Glutamatergic neuron (in vitro differentiated cells): ENCODE data around the gene VEPH1. TPM values are rescaled to one million over a fixed set of nuclear protein-coding genes. Genes with fewer than 3 reads are reported as not detected.

Source experiments
- DNase-seq: peaks from one replicate; pipeline ENCODE4 v3.0.0; 2022
- H3K27ac Mint-ChIP-seq: one replicate; pipeline ENCODE4 v1.8.0; 2020; ENCODE audit warnings: mild to moderate bottlenecking, mixed read lengths, inconsistent platforms; ENCODE audit not compliant: unreplicated experiment
- H3K27me3 Mint-ChIP-seq: one replicate; pipeline ENCODE4 v1.8.0; 2020; ENCODE audit warnings: mild to moderate bottlenecking, moderate library complexity, mixed read lengths, inconsistent platforms; ENCODE audit not compliant: unreplicated experiment
- H3K36me3 Mint-ChIP-seq: one replicate; pipeline ENCODE4 v1.8.0; 2020; ENCODE audit warnings: mild to moderate bottlenecking, mixed read lengths, inconsistent platforms; ENCODE audit not compliant: unreplicated experiment
- H3K4me1 Mint-ChIP-seq: one replicate; pipeline ENCODE4 v1.8.0; 2020; ENCODE audit warnings: mild to moderate bottlenecking, low read depth, mixed read lengths, inconsistent platforms; ENCODE audit not compliant: unreplicated experiment
- H3K4me3 Mint-ChIP-seq: one replicate; pipeline ENCODE4 v1.8.0; 2020; ENCODE audit warnings: mild to moderate bottlenecking, mixed read lengths, inconsistent platforms; ENCODE audit not compliant: unreplicated experiment
- H3K9me3 Mint-ChIP-seq: one replicate; pipeline ENCODE4 v1.8.0; 2020; ENCODE audit warnings: mild to moderate bottlenecking, moderate library complexity, mixed read lengths, inconsistent platforms; ENCODE audit not compliant: unreplicated experiment
- total RNA-seq: library from RNA; stranded (reverse); fragmentation: NEBNext Ultra II Directional; extraction: Animal tissue kit (Norgen Biotek cat#: 25700); gene quantifications from one replicate; pipeline ENCODE4 v1.2.1, GENCODE V29; 2021; ENCODE audit not compliant: unreplicated experiment
- TF ChIP-seq, protein P1 (sequence below): fragments of 200-600 bp; sonication (generic); IDR thresholded peaks from one replicate; pipeline ENCODE4 v1.5.0; 2021; ENCODE audit not compliant: partially characterized antibody, unreplicated experiment

The VEPH1 gene
- total RNA-seq, 1 donor from 2014 or later = 9.3 TPM

DNA sequence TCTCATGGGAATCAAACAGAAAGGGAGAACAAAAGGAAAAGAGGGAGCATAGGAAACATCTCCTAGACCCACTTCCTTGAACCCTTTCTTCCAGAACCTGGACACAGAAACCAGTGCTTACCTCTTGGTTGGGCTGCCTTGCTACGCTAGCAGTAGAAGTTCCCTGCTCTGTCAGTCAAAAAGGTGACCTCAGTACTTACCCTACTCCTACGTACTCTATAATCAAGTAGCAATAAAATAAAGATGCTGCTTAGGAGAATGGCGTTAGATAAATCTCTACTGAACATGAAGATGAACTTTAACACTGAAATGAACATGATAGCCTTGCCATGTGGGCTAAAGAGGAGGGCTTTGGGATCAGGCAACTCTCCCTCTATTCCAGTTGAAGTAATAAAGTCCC lies 7.4 kb downstream of the VEPH1 start:
- TF ChIP-seq, protein P1, sequence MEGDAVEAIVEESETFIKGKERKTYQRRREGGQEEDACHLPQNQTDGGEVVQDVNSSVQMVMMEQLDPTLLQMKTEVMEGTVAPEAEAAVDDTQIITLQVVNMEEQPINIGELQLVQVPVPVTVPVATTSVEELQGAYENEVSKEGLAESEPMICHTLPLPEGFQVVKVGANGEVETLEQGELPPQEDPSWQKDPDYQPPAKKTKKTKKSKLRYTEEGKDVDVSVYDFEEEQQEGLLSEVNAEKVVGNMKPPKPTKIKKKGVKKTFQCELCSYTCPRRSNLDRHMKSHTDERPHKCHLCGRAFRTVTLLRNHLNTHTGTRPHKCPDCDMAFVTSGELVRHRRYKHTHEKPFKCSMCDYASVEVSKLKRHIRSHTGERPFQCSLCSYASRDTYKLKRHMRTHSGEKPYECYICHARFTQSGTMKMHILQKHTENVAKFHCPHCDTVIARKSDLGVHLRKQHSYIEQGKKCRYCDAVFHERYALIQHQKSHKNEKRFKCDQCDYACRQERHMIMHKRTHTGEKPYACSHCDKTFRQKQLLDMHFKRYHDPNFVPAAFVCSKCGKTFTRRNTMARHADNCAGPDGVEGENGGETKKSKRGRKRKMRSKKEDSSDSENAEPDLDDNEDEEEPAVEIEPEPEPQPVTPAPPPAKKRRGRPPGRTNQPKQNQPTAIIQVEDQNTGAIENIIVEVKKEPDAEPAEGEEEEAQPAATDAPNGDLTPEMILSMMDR = no peak
- DNase-seq = no peak
- Mint-ChIP-seq H3K4me3 (no peak overlapping the region), H3K36me3 (no peaks in the 10 kb centered on the region), H3K27me3 (no peaks in the 10 kb centered on the region), H3K4me1 (peaks cover 9% of the 10 kb centered on the region), H3K27ac (no peak overlapping the region), H3K9me3 (peaks cover 3% of the 10 kb centered on the region)

DNA sequence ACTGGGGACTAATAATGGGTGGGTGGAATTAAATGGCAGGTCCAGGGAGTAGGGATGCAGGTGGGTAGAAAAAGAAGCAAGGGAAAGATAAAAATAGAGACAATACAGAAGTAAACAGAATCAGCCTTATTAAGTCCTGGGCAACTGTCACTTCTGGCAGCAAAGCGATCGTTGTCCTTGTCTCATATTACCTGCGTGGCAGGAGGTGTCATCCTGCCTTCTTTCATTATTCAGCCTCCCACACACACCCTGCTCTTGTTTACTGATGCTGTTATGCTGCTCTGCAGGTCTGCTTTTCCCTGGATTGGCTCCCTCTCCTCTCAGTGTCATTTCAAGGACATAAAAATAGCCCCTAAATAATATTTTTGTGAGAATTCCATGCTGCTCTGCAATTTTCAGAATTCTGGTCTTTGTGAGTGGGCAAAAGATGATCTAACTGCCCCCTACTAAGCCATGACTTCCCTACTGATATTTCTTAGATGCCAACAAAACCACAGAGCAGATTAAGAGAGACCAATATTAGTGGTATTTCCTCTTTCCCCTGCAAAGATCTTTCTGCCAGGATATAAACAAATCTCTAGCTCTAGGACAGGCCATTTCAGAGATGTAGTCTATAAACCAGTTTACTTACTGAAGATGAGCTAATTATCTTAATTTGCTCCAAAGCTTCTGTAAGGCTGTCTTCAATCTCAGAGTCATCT lies 8.5 kb downstream of the VEPH1 start:
- TF ChIP-seq, protein P1 = no peak
- H3K27ac Mint-ChIP-seq = no peak overlapping the region
- no peak overlapping the region for H3K4me3 Mint-ChIP-seq
- DNase-seq = no peak
- H3K36me3 Mint-ChIP-seq = no peaks in the 10 kb centered on the region
- H3K27me3 Mint-ChIP-seq = no peaks in the 10 kb centered on the region
- H3K9me3 Mint-ChIP-seq = peaks cover 2% of the 10 kb centered on the region
- H3K4me1 Mint-ChIP-seq = peaks cover 4% of the 10 kb centered on the region

DNA sequence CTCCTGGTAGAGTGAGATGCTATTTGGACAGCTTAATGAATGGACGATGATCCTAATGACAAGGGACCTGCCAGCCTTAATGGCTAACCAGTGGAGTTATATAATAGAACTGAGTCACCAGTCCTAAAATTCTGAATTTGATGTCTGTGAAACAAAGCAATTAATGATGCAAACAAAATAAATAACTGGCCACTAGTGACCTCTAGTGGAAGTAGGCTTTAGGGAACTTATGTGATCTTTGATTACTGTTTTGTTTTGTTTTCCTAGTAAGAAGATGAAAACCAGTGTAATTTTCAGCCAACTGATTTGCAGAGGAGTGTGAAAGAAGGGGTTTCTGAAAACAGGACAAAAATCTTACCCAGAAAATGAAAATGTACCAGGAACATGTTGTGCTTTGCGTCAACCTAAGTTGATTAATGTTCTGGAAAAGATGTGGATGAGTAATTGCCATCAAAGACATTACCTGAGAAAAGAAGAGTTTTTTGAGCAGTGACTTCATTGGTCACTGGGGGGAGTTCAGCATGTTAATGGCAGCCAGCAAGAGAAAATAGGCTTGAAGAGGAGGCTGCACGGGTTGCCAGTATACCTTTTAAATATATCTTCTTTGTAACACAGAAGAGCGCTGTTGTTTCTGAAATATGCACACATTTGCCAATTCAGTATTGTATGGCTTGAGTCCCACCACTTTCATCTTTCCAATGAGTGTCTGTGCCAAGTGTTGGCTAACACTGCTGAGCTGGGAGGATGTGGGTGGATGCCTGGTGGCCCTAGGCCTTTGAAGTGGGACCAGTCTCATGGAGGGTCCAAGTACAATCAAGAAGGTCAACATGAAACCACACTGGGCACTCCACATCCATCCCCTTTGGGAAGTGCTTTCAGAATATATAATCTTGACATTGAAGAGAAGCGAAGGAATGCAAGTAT lies 9.3 kb downstream of the VEPH1 start:
- Mint-ChIP-seq H3K27ac (no peak overlapping the region), H3K4me3 (no peak overlapping the region), H3K4me1 (peaks cover 3% of the 10 kb centered on the region), H3K27me3 (peaks cover 2% of the 10 kb centered on the region), H3K36me3 (no peaks in the 10 kb centered on the region), H3K9me3 (peaks cover 2% of the 10 kb centered on the region)
- no peak for DNase-seq
- TF ChIP-seq, protein P1 = peak; percentile 71

DNA sequence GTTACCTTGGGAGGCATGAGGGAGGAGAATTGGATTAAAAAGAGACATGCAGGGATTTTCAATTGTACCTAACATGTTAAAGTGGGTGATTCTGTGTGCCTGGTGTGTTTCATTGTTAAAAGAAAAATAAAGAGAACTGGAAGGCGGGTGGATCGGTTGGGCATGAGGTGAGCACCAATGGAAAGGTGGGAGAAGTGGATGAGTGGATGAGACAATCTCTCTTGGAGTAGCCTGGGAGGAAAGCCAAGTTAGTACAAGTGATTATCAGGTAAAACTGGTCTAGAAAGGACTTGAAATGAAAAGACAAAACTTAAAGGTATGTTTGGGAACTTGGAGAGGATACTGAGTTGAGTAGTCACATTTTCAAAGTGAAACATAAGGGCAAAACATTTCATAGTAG lies 12.1 kb downstream of the VEPH1 start:
- Mint-ChIP-seq H3K4me1 (peaks cover 3% of the 10 kb centered on the region), H3K27ac (no peak overlapping the region), H3K4me3 (no peak overlapping the region), H3K27me3 (peaks cover 2% of the 10 kb centered on the region), H3K9me3 (peaks cover 2% of the 10 kb centered on the region), H3K36me3 (no peaks in the 10 kb centered on the region)
- DNase-seq = no peak
- TF ChIP-seq, protein P1 = no peak

DNA sequence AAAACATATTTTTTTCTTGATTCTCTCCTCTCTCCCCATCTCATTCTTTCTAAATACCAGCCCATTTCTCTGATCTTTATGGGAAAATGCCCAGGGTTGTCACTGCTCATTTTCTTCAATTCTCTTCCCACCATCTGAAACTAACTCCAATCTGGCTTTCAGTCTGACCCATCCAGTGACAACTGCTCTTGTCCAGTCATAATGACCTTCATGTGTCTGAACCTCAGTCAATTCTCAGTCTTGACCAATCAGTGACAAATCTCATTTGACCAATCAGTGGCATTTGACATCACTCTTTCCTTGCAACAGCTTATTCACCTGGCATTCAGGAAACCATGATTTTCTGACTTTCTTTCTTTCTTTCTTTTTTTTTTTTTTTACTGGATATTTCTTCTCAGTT lies 15.1 kb downstream of the VEPH1 start:
- H3K9me3 Mint-ChIP-seq = no peaks in the 10 kb centered on the region
- peaks cover 2% of the 10 kb centered on the region for H3K27me3 Mint-ChIP-seq
- DNase-seq = no peak
- H3K27ac Mint-ChIP-seq = no peak overlapping the region
- H3K36me3 Mint-ChIP-seq = no peaks in the 10 kb centered on the region
- no peak overlapping the region for H3K4me3 Mint-ChIP-seq
- no peaks in the 10 kb centered on the region for H3K4me1 Mint-ChIP-seq
- TF ChIP-seq, protein P1 = no peak
